Raji (cell line): ENCODE results near the gene CHAC2.
A peak's percentile ranks its signal among the peaks of the same experiment; 100 is the strongest.

ENCODE experiments used
- POLR2A ChIP-seq: IDR thresholded peaks from 2 replicates; pipeline ENCODE4 v1.6.1; 2011; ENCODE audit warnings: low read depth, low read length, control low read depth; ENCODE audit not compliant: insufficient read depth

CHAC2 gene

GRCh38 chr2:53767405-53768241 lies at the start of gene CHAC2:
Gene CHAC2 (plus strand): TSS chr2:53767804. CDS start chr2:53767887, 83 bp downstream.
- TF ChIP-seq POLR2A, result peak; percentile 92

- no peak for TF ChIP-seq POLR2A
These were observed 43.1 kb upstream of the CHAC2 start for GRCh38 chr2:53724536-53724935.

GRCh38 chr2:53725662-53726061 lies 41.9 kb upstream of the CHAC2 start:
- no peak for TF ChIP-seq POLR2A

GRCh38 chr2:53727921-53728320 lies 39.7 kb upstream of the CHAC2 start:
- TF ChIP-seq POLR2A, result no peak

GRCh38 chr2:53729143-53729762 lies 38.4 kb upstream of the CHAC2 start:
- no peak for TF ChIP-seq POLR2A

- no peak for TF ChIP-seq POLR2A
These were observed 30.5 kb upstream of the CHAC2 start for GRCh38 chr2:53737091-53737490.

- no peak for TF ChIP-seq POLR2A
These were observed 28.6 kb upstream of the CHAC2 start for GRCh38 chr2:53739032-53739431.

- TF ChIP-seq POLR2A, result no peak
These were observed 27.4 kb upstream of the CHAC2 start for GRCh38 chr2:53740170-53740569.

GRCh38 chr2:53744395-53745065 lies 23.1 kb upstream of the CHAC2 start:
- TF ChIP-seq POLR2A, result no peak

- no peak for TF ChIP-seq POLR2A
These were observed 17.4 kb upstream of the CHAC2 start for GRCh38 chr2:53750041-53750768.

- TF ChIP-seq POLR2A, result no peak
These were observed 15.9 kb upstream of the CHAC2 start for GRCh38 chr2:53751728-53752127.

- no peak for TF ChIP-seq POLR2A
These were observed 15.2 kb upstream of the CHAC2 start for GRCh38 chr2:53752385-53752784.

GRCh38 chr2:53753041-53753440 lies 14.6 kb upstream of the CHAC2 start:
- TF ChIP-seq POLR2A, result no peak

GRCh38 chr2:53755121-53755520 lies 12.5 kb upstream of the CHAC2 start:
- TF ChIP-seq POLR2A, result no peak

GRCh38 chr2:53756644-53757043 lies 11.0 kb upstream of the CHAC2 start:
- TF ChIP-seq POLR2A, result no peak
